TTC549 (cell line): ENCODE data around the gene TMEM141.
A peak's percentile ranks its signal among the peaks of the same experiment; 100 is the strongest.
"Not testable (repeated sequence)": the region's sequence is repeated elsewhere in the genome, so short reads cannot be mapped to it uniquely, and the experiment has no call there.

Experiments used
- FAIRE-seq: peaks from 2 replicates; lab custom pipeline; 2012; peaks lifted over from hg19 to GRCh38; lab: Jason Lieb, UNC

The TMEM141 gene

DNA sequence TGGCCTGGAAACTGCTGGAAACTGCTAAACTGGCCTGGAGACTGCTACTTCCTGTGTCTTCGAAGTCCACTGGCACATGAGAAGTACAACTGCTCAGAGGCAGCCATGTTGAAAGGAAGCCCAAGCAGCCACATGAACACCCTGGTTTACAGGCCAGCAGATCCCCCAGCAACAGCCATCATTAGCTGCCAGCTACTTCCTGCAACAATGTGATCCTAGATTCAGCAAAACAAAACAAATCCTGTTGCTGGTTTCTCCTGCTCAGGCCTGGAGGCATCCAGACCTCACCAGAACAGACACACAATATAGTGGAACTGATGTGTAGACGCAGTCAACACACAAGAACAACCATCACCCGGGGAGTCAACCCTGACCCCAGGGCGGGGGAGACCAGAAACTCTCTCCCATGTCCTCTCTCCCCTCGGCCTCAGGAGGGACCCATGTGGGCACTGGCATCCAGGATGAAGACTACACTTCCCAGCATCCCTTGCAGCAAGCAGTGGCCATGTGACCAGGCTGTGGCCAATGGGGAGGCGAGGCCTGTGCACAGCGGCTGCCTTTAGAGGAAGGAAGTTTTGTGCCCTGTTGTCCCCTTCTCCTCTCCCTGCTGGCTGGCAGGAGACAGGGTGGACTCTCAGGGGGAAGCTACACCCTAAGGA is 17.6 kb upstream of the TMEM141 start:
- no peak for FAIRE-seq

GRCh38 chr9:136774416-136775045 is 16.6 kb upstream of the TMEM141 start:
- no peak for FAIRE-seq

- no peak for FAIRE-seq
Measured at GRCh38 chr9:136775191-136775590, 16.0 kb upstream of the TMEM141 start.

DNA sequence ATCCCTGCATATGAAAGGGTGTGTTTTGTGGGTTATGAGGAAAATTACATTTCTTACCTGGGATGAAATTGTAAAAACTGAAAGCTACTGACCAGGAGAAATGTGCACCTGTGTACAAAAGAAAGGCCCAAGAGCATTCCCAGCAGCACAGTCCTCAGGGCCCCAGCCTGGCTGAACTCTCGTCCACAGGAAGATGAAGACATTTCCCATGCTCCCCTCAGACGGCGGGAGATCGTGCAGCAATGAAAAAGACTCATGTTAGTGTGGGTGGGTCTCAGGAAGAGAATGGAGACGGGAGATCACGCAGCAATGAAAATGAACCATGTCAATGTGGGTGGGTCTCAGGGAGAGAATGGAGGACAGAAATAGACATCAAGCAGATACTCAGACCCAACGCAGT is 14.2 kb upstream of the TMEM141 start:
- FAIRE-seq: no peak

DNA sequence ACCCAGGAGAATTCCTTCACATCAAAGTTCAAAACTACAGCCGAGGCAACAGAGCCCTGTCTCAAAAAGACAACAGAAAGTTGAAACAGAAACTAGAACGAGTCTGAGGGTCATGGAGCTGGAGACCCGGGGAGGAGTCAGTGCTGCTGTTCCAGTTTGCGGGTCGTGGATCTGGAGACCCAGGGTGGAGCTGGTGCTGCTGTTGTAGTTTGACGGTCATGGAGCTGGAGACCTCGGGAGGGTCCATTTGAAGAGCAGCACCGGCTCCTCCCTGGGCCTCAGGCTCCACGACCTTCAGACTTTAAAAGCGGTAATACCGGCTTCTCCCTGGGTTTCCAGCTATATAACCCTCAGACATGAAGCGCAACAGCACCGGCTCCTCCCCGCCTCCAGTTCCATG is 13.8 kb upstream of the TMEM141 start:
- no peak for FAIRE-seq

GRCh38 chr9:136779808-136780207 is 11.3 kb upstream of the TMEM141 start:
- FAIRE-seq: no peak

- FAIRE-seq: no peak
Measured at GRCh38 chr9:136782452-136782851, 8.7 kb upstream of the TMEM141 start.

DNA sequence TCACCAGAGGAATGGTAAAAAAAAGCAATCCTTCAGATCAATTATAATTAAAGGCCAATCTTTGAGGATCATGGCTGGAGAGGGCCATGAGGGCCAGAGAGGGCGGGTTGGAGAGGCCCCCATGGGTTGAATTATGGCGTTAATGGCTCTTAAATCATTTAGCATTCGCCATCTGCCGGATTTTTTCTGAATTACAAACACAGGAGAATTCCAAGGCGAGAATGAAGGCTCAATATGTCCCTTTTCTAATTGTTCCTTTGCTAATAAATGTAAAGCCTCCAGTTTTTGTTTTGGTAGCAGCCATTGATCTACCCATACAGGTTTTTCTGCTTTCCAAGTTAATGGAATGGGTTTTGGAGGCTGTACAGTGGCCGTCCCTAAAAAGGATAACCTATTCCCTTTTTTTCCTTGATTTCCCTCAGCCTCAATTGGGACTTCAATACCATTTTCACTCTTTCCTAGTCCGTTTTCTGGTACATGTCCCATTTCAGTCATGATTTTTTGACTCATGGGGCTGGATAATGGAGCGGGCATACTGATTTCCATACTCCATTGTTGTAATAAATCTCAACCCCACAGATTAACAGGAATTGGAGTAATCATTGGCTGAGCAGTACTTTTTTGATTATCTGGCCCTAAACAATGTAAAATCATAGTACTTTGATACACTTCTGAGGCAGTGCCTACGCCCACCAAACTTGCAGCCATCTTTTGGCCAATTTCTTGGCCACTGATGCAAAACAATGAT is 6.7 kb upstream of the TMEM141 start:
- FAIRE-seq: peak; percentile 41

GRCh38 chr9:136784997-136785361 is 6.2 kb upstream of the TMEM141 start:
- FAIRE-seq: no peak

- FAIRE-seq: not testable (repeated sequence)
Measured at GRCh38 chr9:136785565-136786355, 5.4 kb upstream of the TMEM141 start.

DNA sequence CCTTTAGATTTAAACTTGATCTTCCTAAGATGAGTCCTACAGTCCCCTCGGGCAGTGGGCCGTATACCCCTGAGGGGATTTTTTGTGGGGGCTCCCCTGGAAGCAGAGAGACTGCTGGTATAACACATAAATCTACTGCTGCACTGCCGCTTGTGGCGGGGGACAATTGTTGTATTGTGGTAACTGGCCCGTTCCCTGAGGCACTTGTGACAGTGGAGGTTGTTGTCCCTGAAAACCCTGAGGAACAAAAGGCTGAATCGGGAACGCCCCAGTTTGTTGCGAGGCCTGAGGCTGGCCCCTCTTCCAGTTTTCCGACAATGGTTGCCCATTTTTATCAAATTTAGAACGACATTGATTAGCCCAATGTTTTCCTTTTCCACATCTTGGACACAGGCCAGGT is 4.7 kb upstream of the TMEM141 start:
- FAIRE-seq: no peak

- FAIRE-seq: not testable (repeated sequence)
Measured at GRCh38 chr9:136786983-136787382, 4.2 kb upstream of the TMEM141 start.

GRCh38 chr9:136787690-136788400 is 3.3 kb upstream of the TMEM141 start:
- FAIRE-seq: no peak

GRCh38 chr9:136788644-136789522 is 2.3 kb upstream of the TMEM141 start:
- not testable (repeated sequence) for FAIRE-seq

DNA sequence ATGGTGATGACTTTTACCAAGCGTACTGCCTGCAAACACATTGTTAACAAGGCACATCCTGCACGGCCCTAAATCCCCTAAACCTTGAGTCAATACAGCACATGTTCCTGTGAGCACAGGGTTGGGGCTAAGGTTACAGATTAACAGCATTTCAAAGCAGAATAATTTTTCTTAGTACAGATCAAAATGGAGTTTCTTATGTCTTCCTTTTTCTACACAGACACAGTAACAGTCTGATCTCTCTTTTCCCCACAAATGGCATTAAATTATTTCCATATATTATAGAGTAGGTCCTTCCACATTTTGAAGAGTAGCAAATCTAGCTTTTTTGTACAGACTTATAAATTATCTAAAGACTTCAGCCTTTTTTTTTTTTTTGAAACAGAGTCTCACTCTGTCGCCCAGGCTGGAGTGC is 1.6 kb upstream of the TMEM141 start:
- no peak for FAIRE-seq

GRCh38 chr9:136791516-136792276 is 552 bp downstream of the TMEM141 start:
- FAIRE-seq: no peak

DNA sequence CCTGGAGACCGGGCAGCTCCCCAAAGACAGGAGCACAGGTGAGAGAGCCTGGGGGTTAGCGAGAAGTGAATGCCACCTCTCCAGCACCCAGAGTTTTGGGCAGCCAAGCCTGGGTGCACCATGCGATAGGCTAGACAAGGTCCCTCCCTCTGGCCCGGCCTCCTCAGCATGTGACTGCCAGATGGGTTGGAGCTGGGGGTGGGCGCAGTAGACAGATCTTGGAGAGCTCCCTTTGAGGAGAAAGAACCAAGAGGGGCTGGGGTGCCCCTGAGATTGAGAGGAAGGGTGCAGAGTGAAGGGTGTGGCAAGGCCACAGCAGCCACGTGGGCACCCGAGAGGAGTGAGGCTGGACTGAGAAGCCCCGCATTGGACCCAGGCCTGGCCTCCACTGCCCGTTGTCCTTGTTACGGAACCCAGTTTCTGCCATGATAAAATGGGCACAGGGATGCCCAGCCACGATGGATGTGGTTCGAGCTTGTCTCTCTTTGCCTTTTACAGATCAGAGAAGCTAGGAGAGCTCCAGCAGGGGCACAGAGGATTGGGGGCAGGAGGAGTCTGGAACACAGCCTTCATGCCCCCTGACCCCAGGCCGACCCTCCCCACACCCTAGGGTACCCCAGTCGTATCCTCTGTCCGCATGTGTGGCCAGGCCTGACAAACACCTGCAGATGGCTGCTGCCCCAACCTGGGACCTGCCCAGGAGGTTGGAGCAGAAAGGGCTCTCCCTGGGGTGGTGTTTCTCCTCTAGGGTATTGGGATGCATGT is 1.4 kb downstream of the TMEM141 start:
- FAIRE-seq: no peak

- FAIRE-seq: no peak
Measured at GRCh38 chr9:136793086-136793946, 2.2 kb downstream of the TMEM141 start.
